ENCODE measurements around the gene INTS2.
"Not testable (repeated sequence)": the region's sequence is repeated elsewhere in the genome, so short reads cannot be mapped to it uniquely, and the experiment has no call there.

The INTS2 gene

GRCh38 chr17:61907361-61907760 is 20.4 kb downstream of the INTS2 start:
- H3K36me3 ChIP-seq (ENCODE audit: insufficient read depth, low read length), result peaks cover 49% of the 10 kb centered on the region
- H3K9ac ChIP-seq (ENCODE audit: insufficient read length), result no peak overlapping the region
- H3K9me3 ChIP-seq (ENCODE audit: low read depth, low read length), result no peaks in the 10 kb centered on the region
- H3K27ac ChIP-seq, result no peak overlapping the region
- TF ChIP-seq EZH2 (IDR thresholded peaks at IDR 0.05), result no peak
- no peak for TF ChIP-seq FOXP2 (optimal IDR thresholded peaks at IDR 0.05; ENCODE audit: control extremely low read depth, extremely low read length, insufficient read depth)
- no peak for TF ChIP-seq POLR2AphosphoS5 (IDR thresholded peaks at IDR 0.05; ENCODE audit: borderline replicate concordance, low read depth, low read length)
- no peak for DNase-seq (ENCODE audit: low read depth, low spot score)
- no peak overlapping the region for H3K4me3 ChIP-seq

GRCh38 chr17:61904094-61904710 is 23.6 kb downstream of the INTS2 start:
- TF ChIP-seq EZH2 (IDR thresholded peaks at IDR 0.05), result no peak
- no peak for TF ChIP-seq FOXP2 (optimal IDR thresholded peaks at IDR 0.05; ENCODE audit: control extremely low read depth, extremely low read length, insufficient read depth)
- TF ChIP-seq POLR2AphosphoS5 (IDR thresholded peaks at IDR 0.05; ENCODE audit: borderline replicate concordance, low read depth, low read length), result no peak
- H3K9me3 ChIP-seq (ENCODE audit: low read depth, low read length), result no peaks in the 10 kb centered on the region
- peaks cover 35% of the 10 kb centered on the region for H3K36me3 ChIP-seq (ENCODE audit: insufficient read depth, low read length)
- H3K9ac ChIP-seq (ENCODE audit: insufficient read length), result no peak overlapping the region
- no peak overlapping the region for H3K4me3 ChIP-seq
- DNase-seq (ENCODE audit: low read depth, low spot score), result no peak
- no peak overlapping the region for H3K27ac ChIP-seq

- no peak overlapping the region for H3K9ac ChIP-seq (ENCODE audit: insufficient read length)
- no peak overlapping the region for H3K4me3 ChIP-seq
- TF ChIP-seq POLR2AphosphoS5 (IDR thresholded peaks at IDR 0.05; ENCODE audit: borderline replicate concordance, low read depth, low read length) (no peak), FOXP2 (optimal IDR thresholded peaks at IDR 0.05; ENCODE audit: control extremely low read depth, extremely low read length, insufficient read depth) (no peak), EZH2 (IDR thresholded peaks at IDR 0.05) (no peak)
- no peaks in the 10 kb centered on the region for H3K9me3 ChIP-seq (ENCODE audit: low read depth, low read length)
- no peak overlapping the region for H3K27ac ChIP-seq
- peaks cover 40% of the 10 kb centered on the region for H3K36me3 ChIP-seq (ENCODE audit: insufficient read depth, low read length)
- no peak for DNase-seq (ENCODE audit: low read depth, low spot score)
These were observed 24.5 kb downstream of the INTS2 start for GRCh38 chr17:61903251-61903650.

- TF ChIP-seq POLR2AphosphoS5 (IDR thresholded peaks at IDR 0.05; ENCODE audit: borderline replicate concordance, low read depth, low read length) (no peak), FOXP2 (optimal IDR thresholded peaks at IDR 0.05; ENCODE audit: control extremely low read depth, extremely low read length, insufficient read depth) (no peak)
- no peak overlapping the region for H3K4me3 ChIP-seq
- no peak overlapping the region for H3K9ac ChIP-seq (ENCODE audit: insufficient read length)
- H3K36me3 ChIP-seq (ENCODE audit: insufficient read depth, low read length), result peaks cover 28% of the 10 kb centered on the region
- no peak for DNase-seq (ENCODE audit: low read depth, low spot score)
- H3K27ac ChIP-seq, result no peak overlapping the region
- no peaks in the 10 kb centered on the region for H3K9me3 ChIP-seq (ENCODE audit: low read depth, low read length)
These were observed 30.1 kb downstream of the INTS2 start for GRCh38 chr17:61897548-61898180.

- H3K36me3 ChIP-seq (ENCODE audit: insufficient read depth, low read length), result peaks cover 20% of the 10 kb centered on the region
- no peak for TF ChIP-seq EZH2 (IDR thresholded peaks at IDR 0.05)
- no peak for TF ChIP-seq POLR2AphosphoS5 (IDR thresholded peaks at IDR 0.05; ENCODE audit: borderline replicate concordance, low read depth, low read length)
- no peak for TF ChIP-seq FOXP2 (optimal IDR thresholded peaks at IDR 0.05; ENCODE audit: control extremely low read depth, extremely low read length, insufficient read depth)
- H3K27ac ChIP-seq, result no peak overlapping the region
- no peaks in the 10 kb centered on the region for H3K9me3 ChIP-seq (ENCODE audit: low read depth, low read length)
- H3K4me3 ChIP-seq, result no peak overlapping the region
- DNase-seq (ENCODE audit: low read depth, low spot score), result no peak
- no peak overlapping the region for H3K9ac ChIP-seq (ENCODE audit: insufficient read length)
These were observed 32.4 kb downstream of the INTS2 start for GRCh38 chr17:61895391-61895790.

- DNase-seq (ENCODE audit: low read depth, low spot score); H3K9me3 ChIP-seq (ENCODE audit: low read depth, low read length); H3K4me3 ChIP-seq; H3K27ac ChIP-seq; H3K9ac ChIP-seq (ENCODE audit: insufficient read length): not testable (repeated sequence)
- peaks cover 22% of the 10 kb centered on the region for H3K36me3 ChIP-seq (ENCODE audit: insufficient read depth, low read length)
These were observed 33.5 kb downstream of the INTS2 start for GRCh38 chr17:61894310-61894709.

GRCh38 chr17:61887733-61888132 is 40.0 kb downstream of the INTS2 start:
- DNase-seq (ENCODE audit: low read depth, low spot score); H3K27ac ChIP-seq; H3K4me3 ChIP-seq; H3K9ac ChIP-seq (ENCODE audit: insufficient read length); H3K9me3 ChIP-seq (ENCODE audit: low read depth, low read length): not testable (repeated sequence)
- H3K36me3 ChIP-seq (ENCODE audit: insufficient read depth, low read length), result peaks cover 22% of the 10 kb centered on the region

- not testable (repeated sequence) for H3K9me3 ChIP-seq (ENCODE audit: low read depth, low read length); H3K27ac ChIP-seq; H3K9ac ChIP-seq (ENCODE audit: insufficient read length); DNase-seq (ENCODE audit: low read depth, low spot score); H3K4me3 ChIP-seq
- H3K36me3 ChIP-seq (ENCODE audit: insufficient read depth, low read length), result peaks cover 22% of the 10 kb centered on the region
These were observed 41.9 kb downstream of the INTS2 start for GRCh38 chr17:61885865-61886264.

- no peak overlapping the region for H3K9ac ChIP-seq (ENCODE audit: insufficient read length)
- DNase-seq (ENCODE audit: low read depth, low spot score), result no peak
- TF ChIP-seq EZH2 (IDR thresholded peaks at IDR 0.05), result no peak
- no peak for TF ChIP-seq FOXP2 (optimal IDR thresholded peaks at IDR 0.05; ENCODE audit: control extremely low read depth, extremely low read length, insufficient read depth)
- H3K36me3 ChIP-seq (ENCODE audit: insufficient read depth, low read length), result peaks cover 21% of the 10 kb centered on the region
- H3K27ac ChIP-seq, result no peak overlapping the region
- H3K9me3 ChIP-seq (ENCODE audit: low read depth, low read length), result no peaks in the 10 kb centered on the region
- H3K4me3 ChIP-seq, result no peak overlapping the region
These were observed 42.9 kb downstream of the INTS2 start for GRCh38 chr17:61884864-61885263.
